ENCODE data around the gene OR9Q1.

The OR9Q1 gene

GRCh38 chr11:58125469-58125868, 101.8 kb downstream of the OR9Q1 start, which contains the start of gene OR9I1:
Gene OR9I1, minus strand, starts transcription at chr11:58125530. Its CDS starts 6,086 bp downstream, at chr11:58119444.
- Histone ChIP-seq H3K9ac (ENCODE audit: low read depth, low read length) (no peak within 1 kb of the TSS), H3K27me3 (ENCODE audit: insufficient read depth, low read length, poor library complexity) (no peaks in the 10 kb centered on the region), H3K4me1 (ENCODE audit: insufficient read depth, low read length) (no peaks in the 10 kb centered on the region), H4K20me1 (ENCODE audit: insufficient read depth, low read length) (no peaks in the 10 kb centered on the region), H2AFZ (ENCODE audit: low read depth, low read length) (no peak within 1 kb of the TSS), H3K79me2 (ENCODE audit: insufficient read depth, low read length) (no peaks in the 10 kb centered on the region), H3K36me3 (ENCODE audit: insufficient read depth, low read length) (no peaks in the 10 kb centered on the region), H3K9me3 (ENCODE audit: insufficient read depth, low read length, severe bottlenecking) (no peaks in the 10 kb centered on the region), H3K4me2 (ENCODE audit: insufficient read depth, low read length) (no peak within 1 kb of the TSS), H3K4me3 (ENCODE audit: low read depth in 1 of 2, low read length in 2 of 2) (no peak within 1 kb of the TSS), H3K27ac (ENCODE audit: low read length) (no peak within 1 kb of the TSS)
- ATAC-seq (ENCODE audit: insufficient read depth, low read depth) (no peak), DNase-seq (no peak)
- TF ChIP-seq EZH2 (IDR thresholded peaks at IDR 0.05; ENCODE audit: borderline replicate concordance, low read depth, low read length, severe bottlenecking): no peak
- TF ChIP-seq CTCF (IDR thresholded peaks at IDR 0.05; ENCODE audit: borderline replicate concordance, extremely low read depth, low read length, poor library complexity, severe bottlenecking): no peak

GRCh38 chr11:58127350-58127749, 103.7 kb downstream of the OR9Q1 start:
- Histone ChIP-seq H3K9me3 (ENCODE audit: insufficient read depth, low read length, severe bottlenecking) (no peaks in the 10 kb centered on the region), H3K79me2 (ENCODE audit: insufficient read depth, low read length) (no peaks in the 10 kb centered on the region), H3K4me2 (ENCODE audit: insufficient read depth, low read length) (no peak overlapping the region), H3K27ac (ENCODE audit: low read length) (no peak overlapping the region), H3K36me3 (ENCODE audit: insufficient read depth, low read length) (no peaks in the 10 kb centered on the region), H3K27me3 (ENCODE audit: insufficient read depth, low read length, poor library complexity) (no peaks in the 10 kb centered on the region), H2AFZ (ENCODE audit: low read depth, low read length) (no peak overlapping the region), H3K4me1 (ENCODE audit: insufficient read depth, low read length) (no peaks in the 10 kb centered on the region), H3K9ac (ENCODE audit: low read depth, low read length) (no peak overlapping the region), H4K20me1 (ENCODE audit: insufficient read depth, low read length) (no peaks in the 10 kb centered on the region), H3K4me3 (ENCODE audit: low read depth in 1 of 2, low read length in 2 of 2) (no peak overlapping the region)
- no peak for DNase-seq
- no peak for ATAC-seq (ENCODE audit: insufficient read depth, low read depth)
- TF ChIP-seq EZH2 (IDR thresholded peaks at IDR 0.05; ENCODE audit: borderline replicate concordance, low read depth, low read length, severe bottlenecking) (no peak), CTCF (IDR thresholded peaks at IDR 0.05; ENCODE audit: borderline replicate concordance, extremely low read depth, low read length, poor library complexity, severe bottlenecking) (no peak)

GRCh38 chr11:58133309-58134076, 109.8 kb downstream of the OR9Q1 start:
- H3K9ac ChIP-seq (ENCODE audit: low read depth, low read length): no peak overlapping the region
- H3K4me2 ChIP-seq (ENCODE audit: insufficient read depth, low read length): no peak overlapping the region
- no peak overlapping the region for H3K4me3 ChIP-seq (ENCODE audit: low read depth in 1 of 2, low read length in 2 of 2)
- H3K36me3 ChIP-seq (ENCODE audit: insufficient read depth, low read length): no peaks in the 10 kb centered on the region
- H3K79me2 ChIP-seq (ENCODE audit: insufficient read depth, low read length): no peaks in the 10 kb centered on the region
- DNase-seq (no peak), ATAC-seq (ENCODE audit: insufficient read depth, low read depth) (no peak)
- no peak overlapping the region for H3K27ac ChIP-seq (ENCODE audit: low read length)
- H3K4me1 ChIP-seq (ENCODE audit: insufficient read depth, low read length): no peaks in the 10 kb centered on the region
- H3K27me3 ChIP-seq (ENCODE audit: insufficient read depth, low read length, poor library complexity): peaks cover 3% of the 10 kb centered on the region
- H4K20me1 ChIP-seq (ENCODE audit: insufficient read depth, low read length): no peaks in the 10 kb centered on the region
- no peak for TF ChIP-seq CTCF (IDR thresholded peaks at IDR 0.05; ENCODE audit: borderline replicate concordance, extremely low read depth, low read length, poor library complexity, severe bottlenecking)
- TF ChIP-seq EZH2 (IDR thresholded peaks at IDR 0.05; ENCODE audit: borderline replicate concordance, low read depth, low read length, severe bottlenecking): no peak
- H2AFZ ChIP-seq (ENCODE audit: low read depth, low read length): no peak overlapping the region
- no peaks in the 10 kb centered on the region for H3K9me3 ChIP-seq (ENCODE audit: insufficient read depth, low read length, severe bottlenecking)

All from DND-41 (cell line).